B cell (primary cell): ENCODE results near the gene EML5.

Source experiments
- CTCF ChIP-seq: fragments of 200-600 bp; IDR thresholded peaks from one replicate; pipeline ENCODE4 v1.8.0; 2022; ENCODE audit warnings: antibody characterized with exemption, mild to moderate bottlenecking
- EZH2 ChIP-seq: IDR thresholded peaks from 2 replicates; pipeline ENCODE4 v1.6.1; 2012; ENCODE audit warnings: borderline replicate concordance, low read depth, mild to moderate bottlenecking, moderate library complexity, low read length; ENCODE audit not compliant: insufficient read depth, poor library complexity, severe bottlenecking

GRCh38 chr14:88621100-88621499 lies 171.7 kb downstream of the EML5 start:
- TF ChIP-seq CTCF (no peak), EZH2 (no peak)
